Effector CD4-positive, alpha-beta T cell (primary cell): ENCODE measurements around the gene ARHGAP40.

Experiments
- DNase-seq: peaks from one replicate; pipeline ENCODE4 v3.0.0-alpha.2; 2020

The ARHGAP40 gene

GRCh38 chr20:38685853-38686473 is 84.4 kb downstream of the ARHGAP40 start:
- DNase-seq: peak; percentile 16

DNA sequence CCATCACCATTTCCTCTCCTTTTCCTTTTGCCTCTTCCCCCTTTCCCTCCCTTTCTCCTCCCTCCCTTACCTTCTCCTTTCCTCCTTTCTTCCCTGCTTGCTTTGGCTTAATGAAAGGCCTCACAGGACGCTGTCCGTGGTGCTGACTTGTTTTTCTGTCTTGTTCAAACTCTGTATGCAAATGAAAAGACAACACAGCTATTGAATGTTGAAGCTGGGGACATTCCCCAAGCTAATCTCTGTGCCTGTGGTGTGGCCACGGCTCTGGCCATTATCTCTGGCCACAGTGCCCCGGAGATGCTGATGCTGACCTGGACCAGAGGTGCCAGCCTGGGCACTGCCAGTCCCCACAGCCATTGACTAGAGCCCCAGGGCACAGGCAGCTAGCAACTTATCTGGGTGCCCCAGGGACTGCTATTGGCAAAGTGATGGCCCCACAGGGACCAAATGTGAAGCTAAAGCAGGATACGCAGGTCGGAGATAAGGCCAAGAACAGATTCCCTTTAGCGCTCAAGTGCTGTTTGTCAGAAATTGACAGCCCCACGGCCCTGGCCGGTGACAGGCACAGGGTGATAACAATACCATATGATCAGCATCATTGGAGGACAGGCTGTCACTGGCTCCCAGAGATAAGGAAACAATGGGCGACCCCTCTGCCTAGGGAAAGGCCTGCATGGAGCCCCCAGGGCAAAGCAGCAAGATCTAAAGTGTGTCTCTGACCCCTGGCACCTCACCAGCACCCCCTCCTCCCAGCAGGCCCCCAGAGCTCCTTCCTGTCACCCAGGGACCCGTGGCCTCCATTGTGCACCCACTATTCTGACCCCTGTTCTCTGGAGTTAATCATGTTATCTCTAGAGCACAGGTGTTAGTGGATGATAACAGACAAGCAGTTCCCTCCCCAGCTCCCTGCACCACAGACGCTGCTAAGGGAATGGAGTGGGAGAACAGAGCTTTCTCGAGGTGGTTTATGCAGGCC is 91.1 kb downstream of the ARHGAP40 start:
- DNase-seq: peak; percentile 44

- no peak for DNase-seq
These were observed 95.7 kb downstream of the ARHGAP40 start for GRCh38 chr20:38697306-38697705.

GRCh38 chr20:38698541-38698940 is 96.9 kb downstream of the ARHGAP40 start:
- DNase-seq: no peak

DNA sequence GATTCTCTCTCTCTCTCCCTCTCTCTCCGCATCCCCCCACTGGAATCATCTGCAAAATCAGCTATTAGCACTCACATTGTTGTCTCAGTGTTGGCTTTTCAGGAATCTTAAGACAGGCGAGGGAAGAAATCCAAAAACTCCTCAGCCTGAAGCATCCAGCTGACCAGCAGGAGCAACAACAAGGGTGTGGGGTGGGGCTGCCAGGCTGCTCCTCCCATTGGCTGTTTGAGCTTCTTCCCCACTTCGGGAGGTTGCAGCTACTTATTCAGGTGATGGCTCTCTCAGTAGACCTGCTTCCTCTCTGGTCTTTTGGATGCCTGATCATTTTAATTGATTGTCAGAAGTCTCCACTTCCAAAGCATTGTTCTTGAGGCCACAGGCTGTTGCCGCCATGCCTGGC is 98.5 kb downstream of the ARHGAP40 start:
- DNase-seq: no peak
